ENCODE data around the gene CCDC102A.

Gene CCDC102A

DNA sequence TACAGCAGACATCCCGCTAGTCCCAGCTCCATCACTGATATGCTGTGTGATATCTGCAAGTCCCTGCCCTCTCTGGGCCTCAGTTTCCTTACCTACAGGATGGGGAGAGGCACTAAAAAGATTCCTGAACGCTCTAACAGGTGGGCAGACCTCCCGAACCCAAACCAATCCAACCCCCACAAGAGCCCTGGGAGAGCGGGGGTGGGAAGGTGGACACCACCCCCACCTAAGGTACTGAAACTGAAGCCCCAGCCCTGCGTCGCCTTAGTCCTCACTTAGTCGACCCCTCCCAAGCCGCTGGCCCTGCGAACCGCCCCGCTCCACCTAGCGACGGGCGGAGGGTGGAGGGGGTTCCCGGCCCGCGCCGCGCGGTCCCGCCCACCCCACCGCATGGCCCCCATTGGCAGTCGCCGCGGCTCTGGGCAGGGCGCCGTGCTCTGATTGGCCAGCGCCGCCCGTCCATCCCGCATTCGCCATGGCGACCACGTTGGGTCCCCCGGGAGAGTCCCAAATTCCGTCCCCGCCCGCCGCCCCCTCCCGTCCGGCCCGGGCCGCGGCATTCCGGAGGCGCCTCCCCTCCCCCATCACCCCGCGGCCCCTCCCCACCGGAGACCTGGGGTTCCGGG is 578 bp downstream of the CCDC102A start (continued):
- TF ChIP-seq ZNF514 (tag by site-specific recombination; IDR thresholded peaks at IDR 0.05) (no peak), ZSCAN23 (tag by site-specific recombination; IDR thresholded peaks at IDR 0.05) (no peak), ZFHX2 (tag by site-specific recombination; conservative IDR thresholded peaks at IDR 0.05) (peak; percentile 24; the same call in 1 of the 2 replicates), ZNF660 (tag by site-specific recombination; IDR thresholded peaks at IDR 0.05) (no peak), ZNF341 (tag by site-specific recombination; IDR thresholded peaks at IDR 0.05; ENCODE audit: low read depth) (peak; percentile 18; the same call in 1 of the 2 replicates), ZNF768 (tag by site-specific recombination; IDR thresholded peaks at IDR 0.05) (peak; percentile 79), ZBTB20 (tag by site-specific recombination; IDR thresholded peaks at IDR 0.05) (peak; percentile 28; the same call in 1 of the 2 replicates), ZNF555 (tag by site-specific recombination; conservative IDR thresholded peaks at IDR 0.05) (no peak), ZNF560 (tag by site-specific recombination; IDR thresholded peaks at IDR 0.05; ENCODE audit: borderline replicate concordance) (no peak), ZNF202 (tag by site-specific recombination; IDR thresholded peaks at IDR 0.05; ENCODE audit: borderline replicate concordance) (no peak), ZNF335 (tag by site-specific recombination; conservative IDR thresholded peaks at IDR 0.05) (peak; percentile 39), KLF16 (tag by site-specific recombination; IDR thresholded peaks at IDR 0.05) (no peak), ZXDB (tag by site-specific recombination; IDR thresholded peaks at IDR 0.05) (peak; percentile 78), GLI2 (tag by site-specific recombination; IDR thresholded peaks at IDR 0.05; ENCODE audit: borderline replicate concordance, low read depth) (no peak), OSR2 (tag by site-specific recombination; IDR thresholded peaks at IDR 0.05) (no peak), ZNF211 (tag by site-specific recombination; IDR thresholded peaks at IDR 0.05; ENCODE audit: low read depth) (no peak), ZNF501 (tag by site-specific recombination; IDR thresholded peaks at IDR 0.05) (no peak), ZNF473 (tag by site-specific recombination; IDR thresholded peaks at IDR 0.05) (no peak), ZNF621 (tag by site-specific recombination; IDR thresholded peaks at IDR 0.05) (no peak), ZEB2 (tag by site-specific recombination; IDR thresholded peaks at IDR 0.05) (no peak), ZFP69B (tag by site-specific recombination; IDR thresholded peaks at IDR 0.05) (no peak), BCL11B (tag by site-specific recombination; IDR thresholded peaks at IDR 0.05; ENCODE audit: low read depth) (no peak), ZNF114 (tag by site-specific recombination; IDR thresholded peaks at IDR 0.05) (no peak), ZNF184 (tag by site-specific recombination; IDR thresholded peaks at IDR 0.05) (no peak), ZNF133 (tag by site-specific recombination; IDR thresholded peaks at IDR 0.05) (no peak), ZNF600 (tag by site-specific recombination; IDR thresholded peaks at IDR 0.05) (no peak), ZNF792 (tag by site-specific recombination; IDR thresholded peaks at IDR 0.05) (no peak), ZNF19 (tag by site-specific recombination; IDR thresholded peaks at IDR 0.05; ENCODE audit: low read depth) (no peak), ZNF366 (tag by site-specific recombination; conservative IDR thresholded peaks at IDR 0.05) (no peak), ZNF404 (tag by site-specific recombination; IDR thresholded peaks at IDR 0.05) (no peak), KLF1 (tag by site-specific recombination; IDR thresholded peaks at IDR 0.05) (peak; percentile 93), HOXD13 (CRISPR knock-in tag; IDR thresholded peaks at IDR 0.05; ENCODE audit: borderline replicate concordance) (no peak), ZFP41 (tag by site-specific recombination; IDR thresholded peaks at IDR 0.05; ENCODE audit: borderline replicate concordance) (no peak), ZNF354C (tag by site-specific recombination; IDR thresholded peaks at IDR 0.05; ENCODE audit: borderline replicate concordance, low read depth) (no peak), ZNF146 (tag by site-specific recombination; IDR thresholded peaks at IDR 0.05) (no peak)
- TF ChIP-seq, protein P1, sequence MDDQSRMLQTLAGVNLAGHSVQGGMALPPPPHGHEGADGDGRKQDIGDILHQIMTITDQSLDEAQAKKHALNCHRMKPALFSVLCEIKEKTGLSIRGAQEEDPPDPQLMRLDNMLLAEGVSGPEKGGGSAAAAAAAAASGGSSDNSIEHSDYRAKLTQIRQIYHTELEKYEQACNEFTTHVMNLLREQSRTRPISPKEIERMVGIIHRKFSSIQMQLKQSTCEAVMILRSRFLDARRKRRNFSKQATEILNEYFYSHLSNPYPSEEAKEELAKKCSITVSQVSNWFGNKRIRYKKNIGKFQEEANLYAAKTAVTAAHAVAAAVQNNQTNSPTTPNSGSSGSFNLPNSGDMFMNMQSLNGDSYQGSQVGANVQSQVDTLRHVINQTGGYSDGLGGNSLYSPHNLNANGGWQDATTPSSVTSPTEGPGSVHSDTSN (CRISPR knock-in tag; IDR thresholded peaks at IDR 0.05): no peak
- TF ChIP-seq, protein P2, sequence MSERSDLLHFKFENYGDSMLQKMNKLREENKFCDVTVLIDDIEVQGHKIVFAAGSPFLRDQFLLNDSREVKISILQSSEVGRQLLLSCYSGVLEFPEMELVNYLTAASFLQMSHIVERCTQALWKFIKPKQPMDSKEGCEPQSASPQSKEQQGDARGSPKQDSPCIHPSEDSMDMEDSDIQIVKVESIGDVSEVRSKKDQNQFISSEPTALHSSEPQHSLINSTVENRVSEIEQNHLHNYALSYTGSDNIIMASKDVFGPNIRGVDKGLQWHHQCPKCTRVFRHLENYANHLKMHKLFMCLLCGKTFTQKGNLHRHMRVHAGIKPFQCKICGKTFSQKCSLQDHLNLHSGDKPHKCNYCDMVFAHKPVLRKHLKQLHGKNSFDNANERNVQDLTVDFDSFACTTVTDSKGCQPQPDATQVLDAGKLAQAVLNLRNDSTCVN (tag by site-specific recombination; optimal IDR thresholded peaks at IDR 0.05): peak; percentile 62
- TF ChIP-seq, protein P3, sequence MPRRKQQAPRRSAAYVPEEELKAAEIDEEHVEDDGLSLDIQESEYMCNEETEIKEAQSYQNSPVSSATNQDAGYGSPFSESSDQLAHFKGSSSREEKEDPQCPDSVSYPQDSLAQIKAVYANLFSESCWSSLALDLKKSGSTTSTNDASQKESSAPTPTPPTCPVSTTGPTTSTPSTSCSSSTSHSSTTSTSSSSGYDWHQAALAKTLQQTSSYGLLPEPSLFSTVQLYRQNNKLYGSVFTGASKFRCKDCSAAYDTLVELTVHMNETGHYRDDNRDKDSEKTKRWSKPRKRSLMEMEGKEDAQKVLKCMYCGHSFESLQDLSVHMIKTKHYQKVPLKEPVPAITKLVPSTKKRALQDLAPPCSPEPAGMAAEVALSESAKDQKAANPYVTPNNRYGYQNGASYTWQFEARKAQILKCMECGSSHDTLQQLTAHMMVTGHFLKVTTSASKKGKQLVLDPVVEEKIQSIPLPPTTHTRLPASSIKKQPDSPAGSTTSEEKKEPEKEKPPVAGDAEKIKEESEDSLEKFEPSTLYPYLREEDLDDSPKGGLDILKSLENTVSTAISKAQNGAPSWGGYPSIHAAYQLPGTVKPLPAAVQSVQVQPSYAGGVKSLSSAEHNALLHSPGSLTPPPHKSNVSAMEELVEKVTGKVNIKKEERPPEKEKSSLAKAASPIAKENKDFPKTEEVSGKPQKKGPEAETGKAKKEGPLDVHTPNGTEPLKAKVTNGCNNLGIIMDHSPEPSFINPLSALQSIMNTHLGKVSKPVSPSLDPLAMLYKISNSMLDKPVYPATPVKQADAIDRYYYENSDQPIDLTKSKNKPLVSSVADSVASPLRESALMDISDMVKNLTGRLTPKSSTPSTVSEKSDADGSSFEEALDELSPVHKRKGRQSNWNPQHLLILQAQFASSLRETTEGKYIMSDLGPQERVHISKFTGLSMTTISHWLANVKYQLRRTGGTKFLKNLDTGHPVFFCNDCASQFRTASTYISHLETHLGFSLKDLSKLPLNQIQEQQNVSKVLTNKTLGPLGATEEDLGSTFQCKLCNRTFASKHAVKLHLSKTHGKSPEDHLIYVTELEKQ (tag by site-specific recombination; IDR thresholded peaks at IDR 0.05; ENCODE audit: borderline replicate concordance): no peak

Data from HEK293 (cell line).